Measurements from ENCODE around the gene PTPRG.

The PTPRG gene

DNA sequence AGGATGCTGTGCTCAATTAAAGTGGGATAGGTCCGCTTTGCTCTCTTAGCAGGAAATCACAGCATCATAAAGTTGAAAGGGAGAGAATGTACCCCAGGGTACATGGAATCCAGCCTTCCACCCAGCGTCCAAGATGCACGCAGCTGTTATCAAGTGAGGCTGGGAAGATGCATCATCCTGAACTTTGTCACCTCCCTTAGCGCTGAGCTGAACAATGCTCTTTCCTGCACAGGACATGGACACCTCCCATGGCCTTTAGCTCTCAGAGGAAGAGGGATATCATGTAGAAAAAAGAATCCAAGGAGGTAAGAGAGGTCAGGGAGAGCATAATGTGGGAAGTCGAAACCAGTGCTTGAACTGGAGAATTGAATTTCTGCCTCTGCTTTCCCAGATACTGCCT is 619.1 kb downstream of the PTPRG start:
- no peaks in the 10 kb centered on the region for H3K79me2 ChIP-seq (ENCODE audit: insufficient read depth, low read depth)
- H3K27me3 ChIP-seq (ENCODE audit: insufficient read depth, low read depth) = no peaks in the 10 kb centered on the region
- no peak overlapping the region for H3K4me2 ChIP-seq
- H3K9ac ChIP-seq = no peak overlapping the region
- no peaks in the 10 kb centered on the region for H4K20me1 ChIP-seq (ENCODE audit: insufficient read depth)
- H3K4me1 ChIP-seq (ENCODE audit: low read depth, poor library complexity, severe bottlenecking) = no peaks in the 10 kb centered on the region
- H2AFZ ChIP-seq (ENCODE audit: low read depth) = no peak overlapping the region
- TF ChIP-seq, protein P1, sequence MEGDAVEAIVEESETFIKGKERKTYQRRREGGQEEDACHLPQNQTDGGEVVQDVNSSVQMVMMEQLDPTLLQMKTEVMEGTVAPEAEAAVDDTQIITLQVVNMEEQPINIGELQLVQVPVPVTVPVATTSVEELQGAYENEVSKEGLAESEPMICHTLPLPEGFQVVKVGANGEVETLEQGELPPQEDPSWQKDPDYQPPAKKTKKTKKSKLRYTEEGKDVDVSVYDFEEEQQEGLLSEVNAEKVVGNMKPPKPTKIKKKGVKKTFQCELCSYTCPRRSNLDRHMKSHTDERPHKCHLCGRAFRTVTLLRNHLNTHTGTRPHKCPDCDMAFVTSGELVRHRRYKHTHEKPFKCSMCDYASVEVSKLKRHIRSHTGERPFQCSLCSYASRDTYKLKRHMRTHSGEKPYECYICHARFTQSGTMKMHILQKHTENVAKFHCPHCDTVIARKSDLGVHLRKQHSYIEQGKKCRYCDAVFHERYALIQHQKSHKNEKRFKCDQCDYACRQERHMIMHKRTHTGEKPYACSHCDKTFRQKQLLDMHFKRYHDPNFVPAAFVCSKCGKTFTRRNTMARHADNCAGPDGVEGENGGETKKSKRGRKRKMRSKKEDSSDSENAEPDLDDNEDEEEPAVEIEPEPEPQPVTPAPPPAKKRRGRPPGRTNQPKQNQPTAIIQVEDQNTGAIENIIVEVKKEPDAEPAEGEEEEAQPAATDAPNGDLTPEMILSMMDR (conservative IDR thresholded peaks at IDR 0.05; ENCODE audit: low read depth, low read length) = no peak
- H3K27ac ChIP-seq = no peak overlapping the region
- no peaks in the 10 kb centered on the region for H3K36me3 ChIP-seq (ENCODE audit: insufficient read depth)
- H3K4me3 ChIP-seq (IDR thresholded peaks at IDR 0.05; ENCODE audit: insufficient read depth, low read depth, low read length) = no peak overlapping the region

DNA sequence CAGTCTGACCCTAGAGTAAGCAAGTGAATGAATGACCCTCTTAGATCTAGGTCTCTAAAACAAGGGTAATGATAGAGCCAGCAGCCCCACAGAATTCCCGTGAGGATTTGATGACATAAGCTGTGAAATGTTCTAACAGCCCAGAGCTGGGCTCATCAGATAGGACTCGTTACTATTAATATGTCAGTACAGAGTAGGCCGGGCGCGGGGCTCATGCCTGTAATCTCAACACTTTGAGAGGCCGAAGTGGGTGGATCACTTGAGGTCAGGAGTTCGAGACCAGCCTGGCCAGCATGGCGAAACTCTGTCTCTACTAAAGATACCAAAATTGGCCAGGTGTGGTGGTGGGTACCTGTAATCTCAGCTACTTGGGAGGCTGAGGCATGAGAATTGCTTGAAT is 621.7 kb downstream of the PTPRG start:
- H3K4me1 ChIP-seq (ENCODE audit: low read depth, poor library complexity, severe bottlenecking) = no peaks in the 10 kb centered on the region
- no peaks in the 10 kb centered on the region for H3K36me3 ChIP-seq (ENCODE audit: insufficient read depth)
- no peaks in the 10 kb centered on the region for H3K79me2 ChIP-seq (ENCODE audit: insufficient read depth, low read depth)
- no peak overlapping the region for H3K9ac ChIP-seq
- no peaks in the 10 kb centered on the region for H3K27me3 ChIP-seq (ENCODE audit: insufficient read depth, low read depth)
- H2AFZ ChIP-seq (ENCODE audit: low read depth) = no peak overlapping the region
- no peak overlapping the region for H3K4me3 ChIP-seq (IDR thresholded peaks at IDR 0.05; ENCODE audit: insufficient read depth, low read depth, low read length)
- no peak overlapping the region for H3K27ac ChIP-seq
- no peaks in the 10 kb centered on the region for H4K20me1 ChIP-seq (ENCODE audit: insufficient read depth)
- TF ChIP-seq, protein P1 (conservative IDR thresholded peaks at IDR 0.05; ENCODE audit: low read depth, low read length) = no peak
- no peak overlapping the region for H3K4me2 ChIP-seq

DNA sequence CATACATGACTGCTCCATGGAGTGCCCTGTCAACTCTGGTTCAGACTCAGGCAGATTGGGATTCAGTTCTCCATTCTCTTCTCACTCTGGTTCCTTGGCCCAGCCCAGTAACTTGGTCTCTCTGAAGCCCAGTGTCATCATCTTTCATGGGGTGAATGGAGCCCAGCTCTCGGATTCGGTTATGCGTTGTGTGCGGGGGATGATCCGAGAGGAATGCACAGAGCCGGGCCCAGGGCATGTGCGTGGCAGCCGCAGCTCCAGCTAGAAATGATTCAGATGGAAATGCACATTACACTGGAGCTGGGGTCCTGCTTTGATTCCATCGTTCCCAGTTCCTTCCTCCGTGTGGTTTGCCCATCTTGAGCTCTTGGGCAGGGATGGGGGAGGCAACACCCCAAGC is 622.6 kb downstream of the PTPRG start:
- H3K27me3 ChIP-seq (ENCODE audit: insufficient read depth, low read depth) = no peaks in the 10 kb centered on the region
- H3K4me2 ChIP-seq = no peak overlapping the region
- H3K4me3 ChIP-seq (IDR thresholded peaks at IDR 0.05; ENCODE audit: insufficient read depth, low read depth, low read length) = no peak overlapping the region
- TF ChIP-seq, protein P1 (conservative IDR thresholded peaks at IDR 0.05; ENCODE audit: low read depth, low read length) = no peak
- H3K79me2 ChIP-seq (ENCODE audit: insufficient read depth, low read depth) = no peaks in the 10 kb centered on the region
- H2AFZ ChIP-seq (ENCODE audit: low read depth) = no peak overlapping the region
- H3K4me1 ChIP-seq (ENCODE audit: low read depth, poor library complexity, severe bottlenecking) = no peaks in the 10 kb centered on the region
- no peak overlapping the region for H3K9ac ChIP-seq
- H3K36me3 ChIP-seq (ENCODE audit: insufficient read depth) = no peaks in the 10 kb centered on the region
- H3K27ac ChIP-seq = no peak overlapping the region
- H4K20me1 ChIP-seq (ENCODE audit: insufficient read depth) = no peaks in the 10 kb centered on the region

DNA sequence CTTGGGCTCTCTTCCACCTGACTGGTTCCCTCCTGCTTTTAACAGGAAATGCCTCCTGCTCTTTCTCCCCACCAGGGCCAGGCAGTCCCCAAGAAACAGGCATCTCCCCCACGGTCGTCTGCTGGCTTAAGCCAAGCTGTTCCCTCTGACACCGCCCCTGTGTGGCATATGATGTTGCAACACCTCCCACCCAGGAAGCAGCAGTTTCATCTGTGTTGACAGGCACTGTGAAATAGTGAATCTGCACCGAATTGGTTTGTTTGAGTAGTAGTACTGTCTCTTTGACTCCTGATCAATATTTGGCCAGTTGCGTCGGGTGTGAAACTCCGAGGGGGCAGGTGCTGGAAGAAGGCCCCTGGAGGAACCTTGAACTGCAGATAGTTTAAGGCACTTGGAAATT is 623.2 kb downstream of the PTPRG start:
- Histone ChIP-seq H3K79me2 (ENCODE audit: insufficient read depth, low read depth) (no peaks in the 10 kb centered on the region), H3K27ac (no peak overlapping the region), H2AFZ (ENCODE audit: low read depth) (no peak overlapping the region), H3K9ac (no peak overlapping the region), H3K4me2 (no peak overlapping the region), H3K27me3 (ENCODE audit: insufficient read depth, low read depth) (no peaks in the 10 kb centered on the region), H4K20me1 (ENCODE audit: insufficient read depth) (no peaks in the 10 kb centered on the region), H3K36me3 (ENCODE audit: insufficient read depth) (no peaks in the 10 kb centered on the region), H3K4me3 (IDR thresholded peaks at IDR 0.05; ENCODE audit: insufficient read depth, low read depth, low read length) (no peak overlapping the region), H3K4me1 (ENCODE audit: low read depth, poor library complexity, severe bottlenecking) (no peaks in the 10 kb centered on the region)
- TF ChIP-seq, protein P1 (conservative IDR thresholded peaks at IDR 0.05; ENCODE audit: low read depth, low read length) = no peak
